Measurements from ENCODE around the gene NKG7.

- TF ChIP-seq POLR2A (IDR thresholded peaks at IDR 0.05) (no peak), POLR2AphosphoS5 (IDR thresholded peaks at IDR 0.05) (no peak)
- TF ChIP-seq, protein P1, sequence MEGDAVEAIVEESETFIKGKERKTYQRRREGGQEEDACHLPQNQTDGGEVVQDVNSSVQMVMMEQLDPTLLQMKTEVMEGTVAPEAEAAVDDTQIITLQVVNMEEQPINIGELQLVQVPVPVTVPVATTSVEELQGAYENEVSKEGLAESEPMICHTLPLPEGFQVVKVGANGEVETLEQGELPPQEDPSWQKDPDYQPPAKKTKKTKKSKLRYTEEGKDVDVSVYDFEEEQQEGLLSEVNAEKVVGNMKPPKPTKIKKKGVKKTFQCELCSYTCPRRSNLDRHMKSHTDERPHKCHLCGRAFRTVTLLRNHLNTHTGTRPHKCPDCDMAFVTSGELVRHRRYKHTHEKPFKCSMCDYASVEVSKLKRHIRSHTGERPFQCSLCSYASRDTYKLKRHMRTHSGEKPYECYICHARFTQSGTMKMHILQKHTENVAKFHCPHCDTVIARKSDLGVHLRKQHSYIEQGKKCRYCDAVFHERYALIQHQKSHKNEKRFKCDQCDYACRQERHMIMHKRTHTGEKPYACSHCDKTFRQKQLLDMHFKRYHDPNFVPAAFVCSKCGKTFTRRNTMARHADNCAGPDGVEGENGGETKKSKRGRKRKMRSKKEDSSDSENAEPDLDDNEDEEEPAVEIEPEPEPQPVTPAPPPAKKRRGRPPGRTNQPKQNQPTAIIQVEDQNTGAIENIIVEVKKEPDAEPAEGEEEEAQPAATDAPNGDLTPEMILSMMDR (IDR thresholded peaks at IDR 0.05) = no peak
Observed at GRCh38 chr19:51361239-51361638, 11.2 kb downstream of the NKG7 start.

Data from suprapubic skin (tissue), 4 donors.